ENCODE measurements around the gene SNX30. TPM values are rescaled to one million over a fixed set of nuclear protein-coding genes. Genes with fewer than 3 reads are reported as not detected.

SNX30 gene
- polyA plus RNA-seq, 1 of the 3 experiments (the other 2 are of a cell fraction) = 2.7 TPM

DNA sequence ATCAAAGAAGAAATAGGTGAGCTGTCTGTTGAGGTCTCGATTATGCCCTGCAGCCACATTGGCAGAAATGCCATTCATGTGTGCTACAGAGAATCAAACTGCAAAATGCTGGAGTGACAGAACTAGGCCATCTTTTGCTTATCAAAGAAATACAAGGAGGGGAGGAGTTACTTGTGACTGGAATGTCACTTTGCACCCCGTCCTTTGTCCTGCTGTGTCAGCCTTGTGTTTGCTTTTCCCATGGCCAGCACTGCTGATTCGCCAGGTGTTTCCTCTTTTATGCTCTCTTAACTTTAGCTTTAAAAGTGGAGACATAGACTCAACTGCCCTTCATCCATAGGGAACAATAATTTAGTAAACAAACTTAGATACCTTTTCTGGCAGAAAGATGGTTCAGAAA, 85.8 kb downstream of the SNX30 start:
- H3K4me1 ChIP-seq (ENCODE audit: control insufficient read depth in 1 of 2, insufficient read depth in 2 of 2, low read depth in 1 of 2, low read length in 1 of 2) = peaks cover 0 to 3% of the 10 kb centered on the region in 2 experiments; a peak in 1 of 4 replicates
- no peaks in the 10 kb centered on the region for H3F3A ChIP-seq (replicated peaks; ENCODE audit: insufficient read depth)
- no peaks in the 10 kb centered on the region for H3K9me3 ChIP-seq
- peaks cover 8 to 13% of the 10 kb centered on the region in 2 experiments for H3K36me3 ChIP-seq (replicated peaks in 1 of 2; ENCODE audit: control insufficient read depth in 1 of 2, insufficient read depth in 2 of 2, low read length in 1 of 2)
- no peak overlapping the region for H3K4me2 ChIP-seq
- no peak overlapping the region for H2AFZ ChIP-seq (ENCODE audit: low read depth)
- ChIA-PET POLR2A (no interaction called here), CTCF (interaction anchor here (2.7 kb wide), 1 partner anchor 9 kb away, joined by 21 read pairs; no protein-coding TSS in a partner anchor)
- H3K27ac ChIP-seq (ENCODE audit: low read depth in 2 of 2, low read length in 1 of 2) = no peak overlapping the region
- no peak overlapping the region for H3K9ac ChIP-seq
- WGBS (ENCODE audit: low lambda C conversion rate) = 71% methylated on average over 3 of the region's 3 CpGs
- H3K4me3 ChIP-seq (ENCODE audit: low read depth in 2 of 2, low read length in 1 of 2) = no peak overlapping the region
- DNase-seq = no peak
- TF ChIP-seq SMC3 (IDR thresholded peaks at IDR 0.05; ENCODE audit: low read depth, low read length) (no peak), SIN3A (IDR thresholded peaks at IDR 0.05; ENCODE audit: borderline replicate concordance, low read depth, low read length) (no peak), NFIC (IDR thresholded peaks at IDR 0.05; ENCODE audit: borderline replicate concordance) (no peak)
- H4K20me1 ChIP-seq (ENCODE audit: insufficient read depth) = no peaks in the 10 kb centered on the region
- no peaks in the 10 kb centered on the region for H3K27me3 ChIP-seq (ENCODE audit: insufficient read depth)
- H3K79me2 ChIP-seq (ENCODE audit: insufficient read depth) = no peaks in the 10 kb centered on the region
- no peaks in the 10 kb centered on the region for H3K9me2 ChIP-seq

DNA sequence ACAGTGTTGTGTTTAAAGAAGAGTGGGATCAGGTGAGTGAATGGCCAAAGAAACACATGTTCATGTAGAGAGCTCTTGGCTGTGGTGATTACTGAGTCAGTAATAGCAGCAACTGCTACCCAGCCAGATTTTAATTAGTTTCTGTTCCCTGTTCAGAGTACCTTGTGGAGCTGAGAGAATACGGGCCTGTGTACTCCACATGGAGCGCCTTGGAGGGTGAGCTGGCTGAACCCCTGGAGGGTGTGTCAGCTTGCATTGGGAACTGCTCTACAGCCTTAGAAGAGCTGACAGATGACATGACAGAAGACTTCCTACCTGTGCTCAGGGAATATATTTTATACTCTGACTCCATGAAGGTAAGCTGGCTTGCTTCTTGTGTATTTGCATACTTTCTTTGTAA, 87.8 kb downstream of the SNX30 start:
- TF ChIP-seq MEF2A (IDR thresholded peaks at IDR 0.05; ENCODE audit: borderline replicate concordance, low read depth) = no peak
- WGBS (ENCODE audit: low lambda C conversion rate) = 75% methylated on average over 2 of the region's 2 CpGs
- H3K9me3 ChIP-seq = no peaks in the 10 kb centered on the region
- H3K9me2 ChIP-seq = no peaks in the 10 kb centered on the region
- H3K9ac ChIP-seq = no peak overlapping the region
- no peak overlapping the region for H3K27ac ChIP-seq (ENCODE audit: low read depth in 2 of 2, low read length in 1 of 2)
- no peaks in the 10 kb centered on the region for H4K20me1 ChIP-seq (ENCODE audit: insufficient read depth)
- DNase-seq = no peak
- no peaks in the 10 kb centered on the region for H3K27me3 ChIP-seq (ENCODE audit: insufficient read depth)
- H3K79me2 ChIP-seq (ENCODE audit: insufficient read depth) = no peaks in the 10 kb centered on the region
- peaks cover 3 to 10% of the 10 kb centered on the region in 2 experiments for H3K36me3 ChIP-seq (replicated peaks in 1 of 2; ENCODE audit: control insufficient read depth in 1 of 2, insufficient read depth in 2 of 2, low read length in 1 of 2)
- CTCF ChIA-PET = interaction anchor here (1.9 kb wide), 1 partner anchor 19 kb away, joined by 8 read pairs; no protein-coding TSS in a partner anchor
- no peak overlapping the region for H3K4me3 ChIP-seq (ENCODE audit: low read depth in 2 of 2, low read length in 1 of 2)
- POLR2A ChIA-PET = no interaction called here
- H3K4me2 ChIP-seq = no peak overlapping the region
- H2AFZ ChIP-seq (ENCODE audit: low read depth) = no peak overlapping the region
- peaks cover 0 to 5% of the 10 kb centered on the region in 2 experiments; a peak in 1 of 4 replicates for H3K4me1 ChIP-seq (ENCODE audit: control insufficient read depth in 1 of 2, insufficient read depth in 2 of 2, low read depth in 1 of 2, low read length in 1 of 2)
- H3F3A ChIP-seq (replicated peaks; ENCODE audit: insufficient read depth) = no peaks in the 10 kb centered on the region

DNA sequence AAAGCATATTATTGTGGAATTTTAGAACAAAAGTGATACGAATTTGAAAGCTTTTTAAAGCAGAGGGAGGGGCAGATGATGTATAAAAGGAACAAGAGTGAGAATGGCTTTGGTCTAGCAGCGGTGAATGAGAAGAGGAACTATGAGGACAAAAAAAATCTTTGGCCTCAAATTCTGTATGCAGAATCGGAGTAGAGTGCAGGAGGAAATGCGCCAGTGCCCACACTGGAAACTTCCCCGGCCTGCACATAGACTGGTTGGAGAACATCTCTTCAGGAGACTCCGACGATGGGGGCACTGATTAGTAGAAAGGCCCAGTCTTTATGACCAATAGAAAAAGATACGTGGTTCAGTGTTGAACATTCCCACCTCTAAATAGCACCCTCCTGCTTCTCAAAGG, 88.8 kb downstream of the SNX30 start:
- no peak for DNase-seq
- CTCF ChIA-PET = interaction anchor here (0.6 to 1.9 kb wide), 3 partner anchors 20 to 78 kb away, joined by 3 to 8 read pairs (median 3); no protein-coding TSS in a partner anchor
- WGBS (ENCODE audit: low lambda C conversion rate) = 89% methylated on average over 8 of the region's 8 CpGs
- TF ChIP-seq RFX5 (IDR thresholded peaks at IDR 0.05; ENCODE audit: low read length) (no peak), FOXM1 (IDR thresholded peaks at IDR 0.05; ENCODE audit: low read depth) (no peak), MXI1 (IDR thresholded peaks at IDR 0.05; ENCODE audit: low read depth, low read length) (no peak), FOXJ3 (CRISPR knock-in tag; IDR thresholded peaks at IDR 0.05) (no peak), YY1 (IDR thresholded peaks at IDR 0.05; ENCODE audit: low read depth) (no peak), MEF2A (IDR thresholded peaks at IDR 0.05; ENCODE audit: borderline replicate concordance, low read depth) (no peak), EZH2phosphoT487 (IDR thresholded peaks at IDR 0.05; ENCODE audit: borderline replicate concordance, low read depth) (no peak), RXRA (IDR thresholded peaks at IDR 0.05; ENCODE audit: borderline replicate concordance, low read depth) (no peak), ELF1 (IDR thresholded peaks at IDR 0.05) (no peak), FOSL2 (IDR thresholded peaks at IDR 0.05; ENCODE audit: borderline replicate concordance, low read depth) (no peak)
- TF ChIP-seq, protein P1, sequence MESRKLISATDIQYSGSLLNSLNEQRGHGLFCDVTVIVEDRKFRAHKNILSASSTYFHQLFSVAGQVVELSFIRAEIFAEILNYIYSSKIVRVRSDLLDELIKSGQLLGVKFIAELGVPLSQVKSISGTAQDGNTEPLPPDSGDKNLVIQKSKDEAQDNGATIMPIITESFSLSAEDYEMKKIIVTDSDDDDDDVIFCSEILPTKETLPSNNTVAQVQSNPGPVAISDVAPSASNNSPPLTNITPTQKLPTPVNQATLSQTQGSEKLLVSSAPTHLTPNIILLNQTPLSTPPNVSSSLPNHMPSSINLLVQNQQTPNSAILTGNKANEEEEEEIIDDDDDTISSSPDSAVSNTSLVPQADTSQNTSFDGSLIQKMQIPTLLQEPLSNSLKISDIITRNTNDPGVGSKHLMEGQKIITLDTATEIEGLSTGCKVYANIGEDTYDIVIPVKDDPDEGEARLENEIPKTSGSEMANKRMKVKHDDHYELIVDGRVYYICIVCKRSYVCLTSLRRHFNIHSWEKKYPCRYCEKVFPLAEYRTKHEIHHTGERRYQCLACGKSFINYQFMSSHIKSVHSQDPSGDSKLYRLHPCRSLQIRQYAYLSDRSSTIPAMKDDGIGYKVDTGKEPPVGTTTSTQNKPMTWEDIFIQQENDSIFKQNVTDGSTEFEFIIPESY (IDR thresholded peaks at IDR 0.05; ENCODE audit: borderline replicate concordance, low read depth) = no peak
- TF ChIP-seq, protein P2, sequence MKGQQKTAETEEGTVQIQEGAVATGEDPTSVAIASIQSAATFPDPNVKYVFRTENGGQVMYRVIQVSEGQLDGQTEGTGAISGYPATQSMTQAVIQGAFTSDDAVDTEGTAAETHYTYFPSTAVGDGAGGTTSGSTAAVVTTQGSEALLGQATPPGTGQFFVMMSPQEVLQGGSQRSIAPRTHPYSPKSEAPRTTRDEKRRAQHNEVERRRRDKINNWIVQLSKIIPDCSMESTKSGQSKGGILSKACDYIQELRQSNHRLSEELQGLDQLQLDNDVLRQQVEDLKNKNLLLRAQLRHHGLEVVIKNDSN (IDR thresholded peaks at IDR 0.05; ENCODE audit: borderline replicate concordance, low read depth) = no peak
- TF ChIP-seq, protein P3, sequence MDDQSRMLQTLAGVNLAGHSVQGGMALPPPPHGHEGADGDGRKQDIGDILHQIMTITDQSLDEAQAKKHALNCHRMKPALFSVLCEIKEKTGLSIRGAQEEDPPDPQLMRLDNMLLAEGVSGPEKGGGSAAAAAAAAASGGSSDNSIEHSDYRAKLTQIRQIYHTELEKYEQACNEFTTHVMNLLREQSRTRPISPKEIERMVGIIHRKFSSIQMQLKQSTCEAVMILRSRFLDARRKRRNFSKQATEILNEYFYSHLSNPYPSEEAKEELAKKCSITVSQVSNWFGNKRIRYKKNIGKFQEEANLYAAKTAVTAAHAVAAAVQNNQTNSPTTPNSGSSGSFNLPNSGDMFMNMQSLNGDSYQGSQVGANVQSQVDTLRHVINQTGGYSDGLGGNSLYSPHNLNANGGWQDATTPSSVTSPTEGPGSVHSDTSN (IDR thresholded peaks at IDR 0.05) = no peak
- TF ChIP-seq, protein P4, sequence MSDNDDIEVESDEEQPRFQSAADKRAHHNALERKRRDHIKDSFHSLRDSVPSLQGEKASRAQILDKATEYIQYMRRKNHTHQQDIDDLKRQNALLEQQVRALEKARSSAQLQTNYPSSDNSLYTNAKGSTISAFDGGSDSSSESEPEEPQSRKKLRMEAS (IDR thresholded peaks at IDR 0.05; ENCODE audit: low read depth) = no peak

More for the DNA sequence above, 88.8 kb downstream of the SNX30 start:
- Histone ChIP-seq H3K79me2 (ENCODE audit: insufficient read depth) (no peaks in the 10 kb centered on the region), H4K20me1 (ENCODE audit: insufficient read depth) (no peaks in the 10 kb centered on the region), H3K4me3 (ENCODE audit: low read depth in 2 of 2, low read length in 1 of 2) (no peak overlapping the region), H3K4me2 (no peak overlapping the region), H3K4me1 (ENCODE audit: control insufficient read depth in 1 of 2, insufficient read depth in 2 of 2, low read depth in 1 of 2, low read length in 1 of 2) (peaks cover 0 to 5% of the 10 kb centered on the region in 2 experiments; a peak in 1 of 4 replicates), H3K27me3 (ENCODE audit: insufficient read depth) (no peaks in the 10 kb centered on the region), H3K9me2 (no peaks in the 10 kb centered on the region), H2AFZ (ENCODE audit: low read depth) (no peak overlapping the region), H3K36me3 (replicated peaks in 1 of 2; ENCODE audit: control insufficient read depth in 1 of 2, insufficient read depth in 2 of 2, low read length in 1 of 2) (peaks cover 3 to 10% of the 10 kb centered on the region in 2 experiments), H3K9me3 (no peaks in the 10 kb centered on the region), H3K27ac (ENCODE audit: low read depth in 2 of 2, low read length in 1 of 2) (no peak overlapping the region), H3K9ac (no peak overlapping the region), H3F3A (replicated peaks; ENCODE audit: insufficient read depth) (peaks cover under 1% of the 10 kb centered on the region)
- POLR2A ChIA-PET = no interaction called here

Measured in SK-N-SH (cell line).